IPS-20b (cell line): ENCODE measurements around the gene TBX10.
"Not testable (repeated sequence)": the region's sequence is repeated elsewhere in the genome, so short reads cannot be mapped to it uniquely, and the experiment has no call there.

Source experiments
- H3K27ac ChIP-seq: one replicate; pipeline ENCODE4 v1.5.1; 2013; ENCODE audit warnings: low read length
- H3K27me3 ChIP-seq: 2 replicates; pipeline ENCODE4 v1.6.1; 2013; ENCODE audit warnings: mild to moderate bottlenecking, low read length, inconsistent platforms; ENCODE audit not compliant: insufficient read depth
- H3K36me3 ChIP-seq: 2 replicates; pipeline ENCODE4 v1.6.1; 2013; ENCODE audit warnings: low read depth, mild to moderate bottlenecking, inconsistent platforms, low read length, moderate library complexity; ENCODE audit not compliant: insufficient read depth
- H3K4me1 ChIP-seq: 2 replicates; pipeline ENCODE4 v1.6.1; 2013; ENCODE audit warnings: mild to moderate bottlenecking, control low read depth, inconsistent platforms, low read length, moderate library complexity; ENCODE audit not compliant: insufficient read depth
- H3K4me3 ChIP-seq: 2 replicates; pipeline ENCODE4 v1.5.1; 2013; ENCODE audit warnings: mild to moderate bottlenecking, low read length, inconsistent platforms
- H3K9ac ChIP-seq: 2 replicates; pipeline ENCODE4 v1.6.1; 2013; ENCODE audit warnings: low read depth, mild to moderate bottlenecking, inconsistent platforms, low read length, moderate library complexity
- H3K9me3 ChIP-seq: 2 replicates; pipeline ENCODE4 v1.6.1; 2013; ENCODE audit warnings: mild to moderate bottlenecking, low read depth, low read length, inconsistent platforms; ENCODE audit not compliant: insufficient read depth

The TBX10 gene

DNA sequence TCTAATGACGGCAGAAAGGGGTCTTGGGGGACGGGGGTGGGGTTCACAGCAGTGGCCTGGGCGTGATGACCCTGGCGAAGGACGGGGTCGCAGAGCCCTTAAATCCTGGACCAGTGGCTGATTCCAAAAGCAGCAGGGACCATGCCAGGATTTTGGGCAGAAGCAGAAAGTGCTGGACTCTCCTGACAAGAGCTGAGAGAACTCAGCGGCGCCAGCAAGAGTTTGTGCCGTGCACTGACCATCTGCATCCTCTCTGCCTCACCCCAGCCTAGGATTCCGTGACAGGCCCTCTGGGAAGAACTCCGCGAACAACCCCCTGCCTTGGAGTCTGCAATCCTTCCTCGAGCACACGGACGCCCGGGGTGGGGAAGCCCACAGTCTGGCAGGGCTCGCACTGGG, 33.5 kb downstream of the TBX10 start:
- Histone ChIP-seq H3K27me3 (no peaks in the 10 kb centered on the region), H3K9me3 (no peaks in the 10 kb centered on the region), H3K4me1 (peaks cover 26% of the 10 kb centered on the region), H3K4me3 (peak overlapping the region; percentile 95), H3K9ac (peak overlapping the region; percentile 40; the same call in 1 of the 2 replicates), H3K27ac (no peak overlapping the region), H3K36me3 (peaks cover 16% of the 10 kb centered on the region)

DNA sequence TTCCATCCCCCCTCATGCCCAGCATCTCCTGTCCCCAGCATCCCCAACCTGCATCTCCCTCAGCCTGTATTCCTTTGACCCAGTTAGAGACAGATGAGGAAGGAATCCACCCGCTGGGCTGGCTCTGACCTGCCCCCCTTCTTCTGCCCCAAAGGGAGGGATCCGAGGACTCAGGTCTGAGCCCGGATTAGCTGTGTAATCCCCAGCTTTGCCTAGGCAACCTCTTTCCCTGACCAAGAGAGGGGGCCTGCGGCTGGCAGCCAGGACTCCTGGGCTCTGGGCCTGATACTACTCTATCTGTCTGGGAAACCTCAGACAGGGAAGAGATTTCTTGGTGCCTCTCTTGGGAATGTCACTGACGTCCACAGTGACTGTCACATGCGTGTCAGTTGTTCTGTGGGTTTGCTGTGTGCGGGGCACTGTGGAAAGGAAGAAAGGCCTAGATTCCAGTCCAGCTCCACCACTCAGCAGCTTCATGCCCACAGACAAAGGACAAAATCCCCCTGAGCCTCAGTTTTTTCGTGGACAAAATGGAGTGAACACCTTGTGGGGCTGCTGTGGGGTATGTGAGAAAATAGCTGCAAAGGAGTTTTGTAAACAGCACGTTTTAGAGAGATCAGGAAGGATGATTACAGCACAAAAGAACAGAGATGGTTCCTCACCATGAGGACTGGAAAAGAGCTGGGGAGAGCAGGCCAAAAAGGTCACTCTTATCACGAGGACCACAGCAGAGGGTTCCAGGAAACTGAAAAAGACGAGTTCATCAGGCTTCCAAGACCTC, 34.1 kb downstream of the TBX10 start:
- H3K36me3 ChIP-seq: peaks cover 16% of the 10 kb centered on the region
- H3K27me3 ChIP-seq: no peaks in the 10 kb centered on the region
- peaks cover 26% of the 10 kb centered on the region for H3K4me1 ChIP-seq
- H3K4me3 ChIP-seq: no peak overlapping the region
- peak overlapping the region; percentile 31; the same call in 1 of the 2 replicates for H3K9ac ChIP-seq
- H3K27ac ChIP-seq: no peak overlapping the region
- H3K9me3 ChIP-seq: no peaks in the 10 kb centered on the region

DNA sequence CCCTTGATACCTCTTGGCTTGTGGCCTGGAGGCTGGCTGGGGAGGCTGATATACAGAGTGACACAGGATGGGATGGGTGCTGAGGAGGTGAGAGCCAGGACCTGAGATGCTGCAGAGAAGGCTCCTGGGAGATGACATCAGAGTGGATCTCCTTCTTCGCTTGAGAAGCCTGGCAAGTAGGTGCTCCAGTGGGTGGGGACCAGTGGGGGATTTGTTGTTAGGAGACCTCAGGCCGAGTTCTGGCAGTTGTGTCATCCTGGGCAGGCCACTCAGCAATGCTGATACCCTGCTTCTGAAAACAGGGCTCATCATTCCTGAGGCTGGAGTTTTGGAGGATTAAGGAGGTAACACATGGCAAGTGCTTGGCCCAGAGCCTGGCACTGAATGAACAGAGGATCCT, 34.7 kb downstream of the TBX10 start:
- H3K4me3 ChIP-seq: no peak overlapping the region
- H3K27ac ChIP-seq: no peak overlapping the region
- no peaks in the 10 kb centered on the region for H3K27me3 ChIP-seq
- H3K4me1 ChIP-seq: peaks cover 26% of the 10 kb centered on the region
- H3K9ac ChIP-seq: no peak overlapping the region
- H3K9me3 ChIP-seq: no peaks in the 10 kb centered on the region
- H3K36me3 ChIP-seq: peaks cover 16% of the 10 kb centered on the region

DNA sequence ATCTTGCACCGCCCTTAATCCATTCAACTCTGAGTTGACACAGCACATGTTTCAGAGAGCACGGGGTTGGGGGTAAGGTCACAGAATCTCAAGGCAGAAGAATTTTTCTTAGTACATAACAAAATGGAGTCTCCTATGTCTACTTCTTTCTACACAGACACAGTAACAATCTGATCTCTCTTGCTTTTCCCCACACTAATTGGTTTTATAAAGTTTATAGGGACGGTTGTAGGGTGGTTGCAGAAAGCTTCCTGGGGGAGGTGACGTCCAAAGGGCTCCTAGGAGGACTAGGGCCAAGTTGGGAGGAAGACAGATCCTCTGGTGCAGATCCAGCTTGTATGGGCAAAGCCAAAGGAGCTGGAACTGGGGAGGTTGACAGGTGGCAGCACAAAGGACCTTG, 35.4 kb downstream of the TBX10 start:
- H3K36me3 ChIP-seq, H3K4me3 ChIP-seq, H3K9me3 ChIP-seq, H3K9ac ChIP-seq, H3K27ac ChIP-seq, H3K27me3 ChIP-seq: not testable (repeated sequence)
- H3K4me1 ChIP-seq: peaks cover 26% of the 10 kb centered on the region

DNA sequence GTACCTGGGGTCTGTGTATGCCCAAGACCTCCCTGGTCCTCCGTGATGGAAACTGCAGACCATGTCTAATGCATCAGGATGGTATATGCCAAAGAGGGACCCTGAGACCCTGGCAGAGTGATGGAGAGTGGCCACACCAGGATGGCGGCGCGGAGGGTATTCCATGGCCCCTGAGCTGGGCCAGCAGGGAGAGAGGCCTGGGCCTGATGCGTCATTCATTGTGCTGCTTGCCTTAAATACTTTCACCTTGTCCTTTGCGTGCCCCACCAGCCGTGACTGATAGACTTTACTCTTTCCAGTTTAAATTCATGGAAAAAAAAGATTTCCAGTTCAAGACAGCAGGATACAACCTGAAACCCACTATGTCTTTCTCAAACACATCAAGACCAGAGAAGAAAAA, 38.5 kb downstream of the TBX10 start:
- Histone ChIP-seq H3K9me3 (peaks cover 7% of the 10 kb centered on the region), H3K27me3 (no peaks in the 10 kb centered on the region), H3K36me3 (no peaks in the 10 kb centered on the region), H3K9ac (no peak overlapping the region), H3K27ac (no peak overlapping the region), H3K4me1 (peaks cover 23% of the 10 kb centered on the region), H3K4me3 (no peak overlapping the region)

DNA sequence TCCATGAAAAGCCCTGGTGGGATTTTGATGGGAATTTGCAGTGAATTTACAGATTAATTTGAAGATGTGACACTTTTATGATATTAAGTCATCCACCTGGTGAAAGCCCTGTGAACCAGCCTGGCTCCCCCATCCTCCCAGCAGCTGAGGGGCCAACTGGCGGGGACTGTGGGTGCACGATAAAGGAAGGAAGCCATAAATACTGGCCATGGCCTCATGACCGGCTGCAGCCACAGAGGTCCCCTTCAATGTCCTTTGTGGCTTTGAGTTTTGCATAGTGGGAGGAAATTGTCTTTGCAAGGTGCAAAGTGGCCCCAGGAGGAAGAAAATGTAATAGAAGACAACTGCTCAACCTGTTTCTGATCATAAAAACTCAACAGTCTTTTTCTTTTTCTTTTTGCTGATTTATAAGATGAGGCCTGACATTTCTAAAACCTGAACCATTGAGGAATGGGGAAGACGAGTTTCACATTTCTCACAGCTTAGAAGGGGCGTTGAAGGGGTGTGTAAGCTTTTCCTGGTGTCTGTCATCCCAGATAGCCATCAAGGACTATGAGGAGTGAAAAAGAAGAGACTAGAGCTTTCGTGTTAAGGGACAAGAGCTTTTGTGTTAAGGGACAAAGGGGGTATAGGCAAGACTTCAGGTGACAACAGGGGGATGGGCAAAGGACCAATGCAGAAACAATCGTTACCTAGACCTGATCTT, 39.1 kb downstream of the TBX10 start:
- Histone ChIP-seq H3K4me3 (no peak overlapping the region), H3K9me3 (peaks cover 7% of the 10 kb centered on the region), H3K4me1 (peaks cover 17% of the 10 kb centered on the region), H3K27ac (no peak overlapping the region), H3K9ac (no peak overlapping the region), H3K36me3 (no peaks in the 10 kb centered on the region), H3K27me3 (no peaks in the 10 kb centered on the region)

DNA sequence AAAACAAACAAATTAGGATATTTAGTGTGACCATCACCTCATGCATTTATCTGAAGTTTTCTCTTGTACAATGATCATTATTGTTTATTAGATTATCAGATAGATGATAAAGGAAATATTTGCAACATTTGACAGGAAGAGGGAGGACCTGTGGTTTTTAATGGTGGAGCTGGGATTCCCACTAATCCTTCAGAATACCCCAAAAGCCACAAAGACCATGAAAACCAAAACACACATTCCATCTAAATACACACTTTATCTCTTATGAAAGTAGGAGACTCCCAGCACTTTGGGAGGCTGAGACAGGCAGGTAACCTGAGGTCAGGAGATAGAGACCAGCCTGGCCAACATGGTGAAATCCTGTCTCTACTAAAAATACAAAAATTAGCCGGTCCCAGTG, 40.4 kb downstream of the TBX10 start:
- Histone ChIP-seq H3K9me3 (peaks cover 7% of the 10 kb centered on the region), H3K27me3 (no peaks in the 10 kb centered on the region), H3K27ac (no peak overlapping the region), H3K4me1 (peaks cover 7% of the 10 kb centered on the region), H3K36me3 (no peaks in the 10 kb centered on the region), H3K4me3 (no peak overlapping the region), H3K9ac (no peak overlapping the region)

DNA sequence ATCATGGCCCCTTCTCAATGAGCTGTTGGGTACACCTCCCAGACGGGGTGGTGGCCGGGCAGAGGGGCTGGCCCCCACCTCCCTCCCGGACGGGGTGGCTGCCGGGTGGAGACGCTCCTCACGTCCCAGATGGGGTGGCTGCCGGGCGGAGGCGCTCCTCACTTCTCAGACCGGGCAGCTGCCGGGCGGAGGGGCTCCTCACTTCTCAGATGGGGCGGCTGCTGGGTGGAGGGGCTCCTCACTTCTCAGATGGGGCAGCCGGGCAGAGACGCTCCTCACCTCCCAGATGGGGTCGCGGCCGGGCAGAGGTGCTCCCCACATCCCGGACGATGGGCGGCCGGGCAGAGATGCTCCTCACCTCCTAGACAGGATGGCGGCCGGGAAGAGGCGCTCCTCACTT, 41.6 kb downstream of the TBX10 start:
- not testable (repeated sequence) for H3K27me3 ChIP-seq

DNA sequence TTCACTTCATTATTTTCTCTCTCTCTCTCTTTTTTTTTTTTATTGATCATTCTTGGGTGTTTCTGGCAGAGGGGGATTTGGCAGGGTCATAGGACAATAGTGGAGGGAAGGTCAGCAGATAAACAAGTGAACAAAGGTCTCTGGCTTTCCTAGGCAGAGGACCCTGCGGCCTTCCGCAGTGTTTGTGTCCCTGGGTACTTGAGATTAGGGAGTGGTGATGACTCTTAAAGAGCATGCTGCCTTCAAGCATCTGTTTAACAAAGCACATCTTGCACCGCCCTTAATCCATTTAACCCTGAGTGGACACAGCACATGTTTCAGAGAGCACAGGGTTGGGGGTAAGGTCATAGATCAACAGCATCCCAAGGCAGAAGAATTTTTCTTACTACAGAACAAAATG, 42.1 kb downstream of the TBX10 start:
- H3K4me1 ChIP-seq, H3K27me3 ChIP-seq, H3K4me3 ChIP-seq, H3K36me3 ChIP-seq, H3K9me3 ChIP-seq, H3K27ac ChIP-seq, H3K9ac ChIP-seq: not testable (repeated sequence)

More for the DNA sequence above, 41.6 kb downstream of the TBX10 start:
- not testable (repeated sequence) for H3K36me3 ChIP-seq, H3K4me1 ChIP-seq, H3K9me3 ChIP-seq, H3K27ac ChIP-seq, H3K4me3 ChIP-seq, H3K9ac ChIP-seq

DNA sequence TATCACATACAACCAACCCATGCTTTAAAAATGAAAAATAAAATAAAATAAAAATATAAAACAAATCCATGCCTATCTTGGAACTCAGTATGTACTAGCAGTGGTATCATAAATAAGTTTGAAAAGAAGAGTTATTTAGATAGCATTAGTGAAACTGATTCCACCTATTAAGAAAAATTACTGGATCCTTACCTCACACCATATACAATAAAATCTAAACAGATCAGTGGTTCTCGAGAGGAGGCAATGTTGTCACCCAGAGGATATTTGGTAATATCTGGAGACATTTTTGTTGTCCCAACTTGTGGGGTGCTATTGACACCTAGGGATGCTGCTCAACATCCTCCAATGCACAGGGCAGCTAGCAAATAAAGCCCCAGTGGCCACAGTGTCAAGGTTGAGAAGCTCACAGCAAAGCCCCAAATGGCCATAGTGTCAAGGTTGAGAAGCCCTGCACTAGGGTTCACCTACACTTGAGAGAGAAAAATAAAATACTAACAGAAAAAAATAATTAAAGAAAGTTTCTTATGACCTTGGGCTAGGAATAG, 42.7 kb downstream of the TBX10 start:
- Histone ChIP-seq H3K36me3 (no peaks in the 10 kb centered on the region), H3K27ac (no peak overlapping the region), H3K9ac (no peak overlapping the region), H3K4me1 (no peaks in the 10 kb centered on the region), H3K27me3 (no peaks in the 10 kb centered on the region), H3K9me3 (peaks cover 7% of the 10 kb centered on the region), H3K4me3 (no peak overlapping the region)

DNA sequence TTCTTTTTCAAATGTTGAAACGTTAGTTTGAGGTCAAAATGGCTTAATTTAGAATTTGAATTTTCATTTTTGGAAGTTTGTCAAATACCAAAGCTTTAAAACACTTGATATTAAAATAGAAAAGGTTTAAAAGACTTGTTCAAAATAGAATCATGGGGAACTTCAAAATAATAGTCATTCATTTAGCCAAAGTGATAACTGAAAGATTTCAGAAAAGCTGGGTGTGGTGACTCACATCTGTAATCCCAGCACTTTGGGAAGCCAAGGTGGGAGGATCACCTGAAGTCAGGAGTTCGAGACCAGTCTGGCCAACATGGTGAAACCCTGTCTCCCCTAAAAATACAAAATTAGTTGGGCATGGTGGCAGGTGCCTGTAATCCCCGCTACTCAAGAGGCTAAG, 45.1 kb downstream of the TBX10 start:
- H3K4me3 ChIP-seq: no peak overlapping the region

DNA sequence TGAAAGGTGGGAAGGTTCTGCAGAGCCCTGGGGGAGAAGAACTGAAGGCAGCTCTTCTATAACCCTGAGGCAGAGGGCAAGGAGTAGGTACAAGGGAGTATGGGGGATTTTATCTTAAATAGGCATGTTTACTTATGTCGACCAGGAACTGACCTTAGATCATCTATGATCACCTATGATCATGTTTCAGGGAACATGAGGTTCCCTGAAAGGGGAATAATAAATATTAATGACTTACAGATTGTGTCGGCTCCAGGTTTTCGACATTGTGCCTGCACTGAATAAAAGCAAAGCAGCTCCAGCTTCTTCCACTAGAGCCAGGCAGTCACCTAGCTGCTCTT, 46.0 kb downstream of the TBX10 start:
- Histone ChIP-seq H3K9me3 (peaks cover 5% of the 10 kb centered on the region), H3K36me3 (peaks cover 10% of the 10 kb centered on the region; the same call in 1 of the 2 replicates), H3K9ac (no peak overlapping the region), H3K27ac (no peak overlapping the region), H3K4me3 (no peak overlapping the region), H3K4me1 (no peaks in the 10 kb centered on the region), H3K27me3 (no peaks in the 10 kb centered on the region)

More for the DNA sequence above, 45.1 kb downstream of the TBX10 start:
- no peak overlapping the region for H3K9ac ChIP-seq
- H3K36me3 ChIP-seq: peaks cover 4% of the 10 kb centered on the region; the same call in 1 of the 2 replicates
- no peaks in the 10 kb centered on the region for H3K4me1 ChIP-seq
- H3K27me3 ChIP-seq: no peaks in the 10 kb centered on the region
- peaks cover 7% of the 10 kb centered on the region for H3K9me3 ChIP-seq
- H3K27ac ChIP-seq: no peak overlapping the region
